Ovary (tissue), 3 donors: Measurements from ENCODE around the gene MYO1C.

Source experiments
- CTCF ChIP-seq, 3 donors: fragments of 450-650 bp in 2 of 3; fragments of 200-600 bp in 1 of 3; IDR thresholded peaks; one replicate each; pipeline versions ENCODE4 v1.5.1 to v1.8.0; 2016 to 2022; ENCODE audit warnings: antibody characterized with exemption in 3 of 3, mild to moderate bottlenecking in 1 of 3
- POLR2A ChIP-seq: fragments of 450-650 bp; IDR thresholded peaks from one replicate; pipeline ENCODE4 v1.6.1; 2017; ENCODE audit warnings: antibody characterized with exemption, mild to moderate bottlenecking, moderate library complexity
- donor health status: DM: no; HTN: no; CAD: no.

DNA sequence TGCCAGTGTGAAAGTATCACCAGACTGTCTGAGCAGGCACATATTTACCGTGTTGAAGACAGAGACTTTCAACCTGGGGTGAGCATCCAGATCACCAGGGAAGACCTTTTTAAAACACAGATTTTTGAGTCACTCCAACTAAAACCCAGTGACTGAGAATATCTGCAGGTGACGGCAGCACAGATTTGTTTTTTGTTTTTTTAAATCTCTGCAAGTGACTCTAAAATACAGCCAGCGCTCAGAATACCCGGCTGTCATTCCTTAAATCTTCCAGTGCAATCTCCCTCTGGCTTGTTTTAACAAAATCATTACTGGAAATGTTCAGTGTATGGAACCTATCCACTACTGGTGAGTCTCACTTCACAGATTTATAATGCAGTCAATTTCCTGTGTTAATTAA is 43.3 kb upstream of the MYO1C start:
- no peak for TF ChIP-seq CTCF (IDR thresholded peaks at IDR 0.05)
- no peak for TF ChIP-seq POLR2A
